HEK293T (cell line): ENCODE results near the gene CCDC7.
"Not testable (repeated sequence)": the region's sequence is repeated elsewhere in the genome, so short reads cannot be mapped to it uniquely, and the experiment has no call there.

Experiments
- BHLHE40 ChIP-seq: fragments of 450-650 bp; IDR thresholded peaks from 2 replicates; pipeline ENCODE4 v1.6.1; 2016; ENCODE audit warnings: mild to moderate bottlenecking, moderate library complexity, borderline replicate concordance
- CTBP1 ChIP-seq: fragments of 450-650 bp; IDR thresholded peaks from 2 replicates; pipeline ENCODE4 v1.6.1; 2016; ENCODE audit warnings: borderline replicate concordance

- TF ChIP-seq CTBP1, BHLHE40: not testable (repeated sequence)
These were observed 309.0 kb downstream of the CCDC7 start for GRCh38 chr10:32754900-32755299.
